ENCODE measurements around the gene GPC6.
"Not testable (repeated sequence)": the region's sequence is repeated elsewhere in the genome, so short reads cannot be mapped to it uniquely, and the experiment has no call there.

GPC6 gene

DNA sequence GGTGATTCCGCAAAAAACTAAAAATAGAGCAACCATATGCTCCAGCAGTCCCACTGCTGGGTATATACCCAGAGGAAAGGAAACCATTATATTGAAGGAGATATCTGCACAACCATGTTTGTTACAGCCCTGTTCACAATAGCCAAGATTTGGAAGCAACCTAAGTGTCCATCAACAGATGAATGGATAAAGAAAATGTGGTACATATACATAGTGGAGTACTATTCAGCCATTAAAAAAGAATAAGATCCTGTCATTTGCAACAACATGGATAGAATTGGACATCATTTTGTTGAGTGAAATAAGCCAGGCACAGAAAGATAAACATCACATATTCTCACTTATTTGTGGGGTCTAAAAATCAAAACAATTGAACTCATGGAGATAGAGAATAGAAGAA lies 97.3 kb downstream of the GPC6 start:
- H3K36me3 ChIP-seq (ENCODE audit: control insufficient read depth in 1 of 2, insufficient read depth in 2 of 2, low read depth in 1 of 2, low read length in 2 of 2); H3K4me3 ChIP-seq (ENCODE audit: insufficient read depth in 1 of 2, low read depth in 1 of 2, low read length in 2 of 2); H3K4me1 ChIP-seq (ENCODE audit: control insufficient read depth, insufficient read depth, low read depth, low read length); H3K18ac ChIP-seq (ENCODE audit: low read depth in 1 of 2, low read length in 2 of 2); H3K4me2 ChIP-seq (ENCODE audit: low read length, poor library complexity, severe bottlenecking); H2AFZ ChIP-seq (ENCODE audit: low read depth, low read length); H2BK120ac ChIP-seq (ENCODE audit: low read depth, low read length); H3K9ac ChIP-seq (ENCODE audit: low read length); H3K4ac ChIP-seq (ENCODE audit: low read depth in 1 of 2, low read length in 2 of 2); H3K27ac ChIP-seq (ENCODE audit: low read length, poor library complexity, severe bottlenecking); H3K27me3 ChIP-seq (ENCODE audit: control insufficient read depth in 1 of 2, insufficient read depth in 1 of 2, low read length in 2 of 2); H4K8ac ChIP-seq (ENCODE audit: low read length); H3K9me3 ChIP-seq (ENCODE audit: control insufficient read depth, low read length); H3K23ac ChIP-seq (ENCODE audit: low read length in 2 of 2); H2BK12ac ChIP-seq (ENCODE audit: low read length in 2 of 2); H3K14ac ChIP-seq (ENCODE audit: low read length in 2 of 2); DNase-seq; H2BK15ac ChIP-seq (ENCODE audit: low read depth, poor library complexity, severe bottlenecking); H2BK5ac ChIP-seq (ENCODE audit: low read depth, low read length, poor library complexity, severe bottlenecking); H4K91ac ChIP-seq (ENCODE audit: low read length); H2AK5ac ChIP-seq (ENCODE audit: low read length, severe bottlenecking): not testable (repeated sequence)
- WGBS = no CpG with 5 or more reads among the region's 1 CpG
- H3K79me1 ChIP-seq (replicated peaks; ENCODE audit: low read length, poor library complexity, severe bottlenecking) = peaks cover 13% of the 10 kb centered on the region

DNA sequence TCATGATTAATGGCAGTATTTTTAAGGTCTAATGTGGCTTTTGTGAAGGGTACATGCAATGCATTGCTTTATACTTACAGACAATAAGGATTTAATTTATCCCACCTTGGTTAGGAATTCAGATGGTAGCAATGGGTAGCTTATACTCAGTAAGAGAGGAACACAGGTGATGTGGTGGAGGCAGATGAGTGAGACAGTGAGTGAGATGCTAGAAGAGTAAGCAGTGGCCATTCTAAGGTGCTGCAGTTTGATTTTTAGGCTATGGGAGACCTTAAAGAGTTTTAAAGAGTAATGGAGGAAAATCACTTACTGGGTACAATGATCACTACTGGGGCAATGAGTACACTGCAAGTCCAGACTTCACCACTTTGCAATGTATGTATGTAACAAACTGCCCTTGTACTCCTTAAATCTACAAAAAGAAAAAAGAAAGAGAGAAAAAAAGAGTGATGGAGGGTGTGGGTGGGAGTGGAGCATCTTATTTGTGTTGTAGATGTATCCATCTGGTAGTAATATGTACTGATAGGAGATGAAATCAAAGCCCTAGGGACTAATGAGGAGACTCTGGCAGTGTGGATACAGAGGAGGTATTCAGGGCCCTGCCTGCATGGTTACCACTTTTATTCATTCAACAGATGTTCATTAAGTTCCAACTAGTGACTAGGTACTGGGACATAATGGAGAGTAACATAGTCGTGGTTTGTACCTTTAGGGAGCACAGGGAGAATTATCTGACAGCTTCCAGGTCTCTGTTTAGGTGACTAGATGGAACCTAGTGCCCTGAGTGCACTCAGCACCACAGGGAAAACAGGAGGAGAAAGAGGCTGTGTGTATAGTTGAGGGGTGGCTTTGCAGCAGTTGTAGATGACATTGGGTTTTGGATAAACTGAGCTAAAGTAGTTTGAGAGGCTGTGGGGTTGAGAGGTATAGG lies 99.0 kb downstream of the GPC6 start:
- 64% methylated on average over 1 of the region's 1 CpG for WGBS
- DNase-seq = no peak
- H3K9me3 ChIP-seq (ENCODE audit: control insufficient read depth, low read length) = no peaks in the 10 kb centered on the region
- no peak overlapping the region for H3K9ac ChIP-seq (ENCODE audit: low read length)
- H3K23ac ChIP-seq (ENCODE audit: low read length in 2 of 2) = no peak overlapping the region
- no peaks in the 10 kb centered on the region for H3K27me3 ChIP-seq (ENCODE audit: control insufficient read depth in 1 of 2, insufficient read depth in 1 of 2, low read length in 2 of 2)
- no peak overlapping the region for H2AFZ ChIP-seq (ENCODE audit: low read depth, low read length)
- no peak overlapping the region for H2BK5ac ChIP-seq (ENCODE audit: low read depth, low read length, poor library complexity, severe bottlenecking)
- H2BK12ac ChIP-seq (ENCODE audit: low read length in 2 of 2) = no peak overlapping the region
- H3K4ac ChIP-seq (ENCODE audit: low read depth in 1 of 2, low read length in 2 of 2) = no peak overlapping the region
- H2AK5ac ChIP-seq (ENCODE audit: low read length, severe bottlenecking) = no peak overlapping the region
- no peak overlapping the region for H2BK15ac ChIP-seq (ENCODE audit: low read depth, poor library complexity, severe bottlenecking)
- H3K36me3 ChIP-seq (ENCODE audit: control insufficient read depth in 1 of 2, insufficient read depth in 2 of 2, low read depth in 1 of 2, low read length in 2 of 2) = no peaks in the 10 kb centered on the region
- no peak overlapping the region for H3K14ac ChIP-seq (ENCODE audit: low read length in 2 of 2)
- no peak overlapping the region for H3K4me2 ChIP-seq (ENCODE audit: low read length, poor library complexity, severe bottlenecking)
- H4K91ac ChIP-seq (ENCODE audit: low read length) = no peak overlapping the region
- H3K27ac ChIP-seq (ENCODE audit: low read length, poor library complexity, severe bottlenecking) = no peak overlapping the region
- H3K18ac ChIP-seq (ENCODE audit: low read depth in 1 of 2, low read length in 2 of 2) = no peak overlapping the region
- H3K79me1 ChIP-seq (replicated peaks; ENCODE audit: low read length, poor library complexity, severe bottlenecking) = peaks cover 13% of the 10 kb centered on the region
- H3K4me3 ChIP-seq (ENCODE audit: insufficient read depth in 1 of 2, low read depth in 1 of 2, low read length in 2 of 2) = no peak overlapping the region
- no peaks in the 10 kb centered on the region for H3K4me1 ChIP-seq (ENCODE audit: control insufficient read depth, insufficient read depth, low read depth, low read length)
- H2BK120ac ChIP-seq (ENCODE audit: low read depth, low read length) = no peak overlapping the region
- no peak overlapping the region for H4K8ac ChIP-seq (ENCODE audit: low read length)

DNA sequence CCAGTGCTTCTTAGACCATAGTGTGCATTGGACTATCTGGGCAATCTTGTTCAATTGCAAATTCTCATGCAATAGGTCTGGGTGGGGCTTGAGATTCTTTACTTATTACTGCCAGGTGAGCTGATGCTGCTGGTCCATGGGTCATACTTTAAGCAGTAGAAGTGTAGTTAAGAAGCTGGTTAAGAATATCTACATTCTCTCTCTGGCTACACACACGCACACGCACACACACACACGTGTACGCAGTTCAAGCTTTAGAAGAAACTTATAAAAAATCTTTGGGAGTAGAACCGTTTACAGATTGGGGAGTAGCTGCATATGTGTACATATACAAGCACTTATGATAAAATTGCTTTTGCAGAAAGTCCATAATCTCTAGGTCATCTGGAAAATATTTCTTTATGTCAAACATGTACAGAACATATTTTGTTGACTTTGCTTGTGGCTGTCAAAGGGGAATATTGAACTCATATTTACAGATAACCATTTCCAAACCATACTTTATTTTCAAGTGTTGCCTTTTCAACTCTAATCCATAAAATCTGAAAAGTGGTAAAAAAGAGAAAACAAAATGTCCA lies 99.7 kb downstream of the GPC6 start:
- no peak overlapping the region for H2BK120ac ChIP-seq (ENCODE audit: low read depth, low read length)
- no peak overlapping the region for H3K27ac ChIP-seq (ENCODE audit: low read length, poor library complexity, severe bottlenecking)
- H3K23ac ChIP-seq (ENCODE audit: low read length in 2 of 2) = no peak overlapping the region
- no peak overlapping the region for H4K8ac ChIP-seq (ENCODE audit: low read length)
- H3K27me3 ChIP-seq (ENCODE audit: control insufficient read depth in 1 of 2, insufficient read depth in 1 of 2, low read length in 2 of 2) = no peaks in the 10 kb centered on the region
- no peak overlapping the region for H3K18ac ChIP-seq (ENCODE audit: low read depth in 1 of 2, low read length in 2 of 2)
- no peak overlapping the region for H2BK5ac ChIP-seq (ENCODE audit: low read depth, low read length, poor library complexity, severe bottlenecking)
- H2BK15ac ChIP-seq (ENCODE audit: low read depth, poor library complexity, severe bottlenecking) = no peak overlapping the region
- H3K79me1 ChIP-seq (replicated peaks; ENCODE audit: low read length, poor library complexity, severe bottlenecking) = peaks cover 13% of the 10 kb centered on the region
- no peaks in the 10 kb centered on the region for H3K9me3 ChIP-seq (ENCODE audit: control insufficient read depth, low read length)
- H3K4ac ChIP-seq (ENCODE audit: low read depth in 1 of 2, low read length in 2 of 2) = no peak overlapping the region
- H4K91ac ChIP-seq (ENCODE audit: low read length) = no peak overlapping the region
- no CpG with 5 or more reads among the region's 5 CpGs for WGBS
- no peak overlapping the region for H2AK5ac ChIP-seq (ENCODE audit: low read length, severe bottlenecking)
- no peak overlapping the region for H2AFZ ChIP-seq (ENCODE audit: low read depth, low read length)
- H3K9ac ChIP-seq (ENCODE audit: low read length) = no peak overlapping the region
- no peak overlapping the region for H3K4me3 ChIP-seq (ENCODE audit: insufficient read depth in 1 of 2, low read depth in 1 of 2, low read length in 2 of 2)
- no peaks in the 10 kb centered on the region for H3K4me1 ChIP-seq (ENCODE audit: control insufficient read depth, insufficient read depth, low read depth, low read length)
- no peak for DNase-seq
- no peak overlapping the region for H2BK12ac ChIP-seq (ENCODE audit: low read length in 2 of 2)
- H3K4me2 ChIP-seq (ENCODE audit: low read length, poor library complexity, severe bottlenecking) = no peak overlapping the region
- H3K14ac ChIP-seq (ENCODE audit: low read length in 2 of 2) = no peak overlapping the region
- H3K36me3 ChIP-seq (ENCODE audit: control insufficient read depth in 1 of 2, insufficient read depth in 2 of 2, low read depth in 1 of 2, low read length in 2 of 2) = no peaks in the 10 kb centered on the region

DNA sequence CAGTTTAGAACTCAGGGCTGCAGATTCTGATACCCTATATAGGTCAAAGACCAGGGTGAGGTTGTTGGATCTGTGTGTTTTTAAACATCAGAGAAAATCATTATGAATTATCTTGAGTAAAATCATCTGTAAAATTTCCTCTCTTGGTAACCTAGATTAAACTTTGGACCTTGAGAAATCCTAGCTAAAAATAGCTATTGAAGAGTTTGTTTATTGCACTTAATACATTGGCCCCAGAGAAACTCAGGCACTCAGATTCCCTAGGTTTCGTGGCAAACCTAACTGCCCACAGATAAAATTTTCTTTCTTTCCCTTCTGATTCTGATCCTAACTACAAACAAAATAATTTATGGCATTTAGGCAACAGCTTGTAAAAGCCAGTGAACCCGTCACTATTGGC lies 102.3 kb downstream of the GPC6 start:
- no peak overlapping the region for H3K14ac ChIP-seq (ENCODE audit: low read length in 2 of 2)
- H3K23ac ChIP-seq (ENCODE audit: low read length in 2 of 2) = no peak overlapping the region
- H3K36me3 ChIP-seq (ENCODE audit: control insufficient read depth in 1 of 2, insufficient read depth in 2 of 2, low read depth in 1 of 2, low read length in 2 of 2) = no peaks in the 10 kb centered on the region
- WGBS = 22% methylated on average over 1 of the region's 2 CpGs
- no peak overlapping the region for H2BK15ac ChIP-seq (ENCODE audit: low read depth, poor library complexity, severe bottlenecking)
- H3K79me1 ChIP-seq (replicated peaks; ENCODE audit: low read length, poor library complexity, severe bottlenecking) = peaks cover 12% of the 10 kb centered on the region
- H3K4me1 ChIP-seq (ENCODE audit: control insufficient read depth, insufficient read depth, low read depth, low read length) = no peaks in the 10 kb centered on the region
- DNase-seq = peak; percentile 75
- H2BK120ac ChIP-seq (ENCODE audit: low read depth, low read length) = no peak overlapping the region
- no peak overlapping the region for H3K4me3 ChIP-seq (ENCODE audit: insufficient read depth in 1 of 2, low read depth in 1 of 2, low read length in 2 of 2)
- no peak overlapping the region for H4K8ac ChIP-seq (ENCODE audit: low read length)
- H3K4me2 ChIP-seq (ENCODE audit: low read length, poor library complexity, severe bottlenecking) = no peak overlapping the region
- no peak overlapping the region for H4K91ac ChIP-seq (ENCODE audit: low read length)
- no peak overlapping the region for H2BK5ac ChIP-seq (ENCODE audit: low read depth, low read length, poor library complexity, severe bottlenecking)
- H3K9me3 ChIP-seq (ENCODE audit: control insufficient read depth, low read length) = no peaks in the 10 kb centered on the region
- H2AFZ ChIP-seq (ENCODE audit: low read depth, low read length) = no peak overlapping the region
- H2BK12ac ChIP-seq (ENCODE audit: low read length in 2 of 2) = no peak overlapping the region
- H3K27me3 ChIP-seq (ENCODE audit: control insufficient read depth in 1 of 2, insufficient read depth in 1 of 2, low read length in 2 of 2) = no peaks in the 10 kb centered on the region
- no peak overlapping the region for H3K27ac ChIP-seq (ENCODE audit: low read length, poor library complexity, severe bottlenecking)
- H3K4ac ChIP-seq (ENCODE audit: low read depth in 1 of 2, low read length in 2 of 2) = no peak overlapping the region
- no peak overlapping the region for H2AK5ac ChIP-seq (ENCODE audit: low read length, severe bottlenecking)
- H3K18ac ChIP-seq (ENCODE audit: low read depth in 1 of 2, low read length in 2 of 2) = no peak overlapping the region
- peak overlapping the region; percentile 61 for H3K9ac ChIP-seq (ENCODE audit: low read length)

All from mesenchymal stem cell (in vitro differentiated cells and primary cell).